HEK293T (cell line): ENCODE data around the gene NUP205.
"Not testable (repeated sequence)": the region's sequence is repeated elsewhere in the genome, so short reads cannot be mapped to it uniquely, and the experiment has no call there.

Experiments used
- CTCF ChIA-PET: fragments of 350-600 bp; formaldehyde crosslinking; extraction: SDS; loops from one replicate; lab custom pipeline; 2021; ENCODE audit warnings: antibody characterized with exemption, inconsistent platforms; lab: Yijun Ruan, JAX
- POLR2A ChIA-PET: fragments of 350-600 bp; formaldehyde crosslinking; extraction: SDS; loops from one replicate; lab custom pipeline; 2020; ENCODE audit warnings: antibody characterized with exemption, inconsistent platforms; lab: Yijun Ruan, JAX
- DNase-seq: peaks from one replicate; pipeline ENCODE4 v3.0.0; 2012; ENCODE audit warnings: mixed read lengths; ENCODE audit errors: extremely low spot score
- ARNT ChIP-seq: fragments of 450-650 bp; IDR thresholded peaks from 2 replicates; pipeline ENCODE4 v1.6.1; 2017; ENCODE audit warnings: mild to moderate bottlenecking
- BHLHE40 ChIP-seq: fragments of 450-650 bp; IDR thresholded peaks from 2 replicates; pipeline ENCODE4 v1.6.1; 2016; ENCODE audit warnings: mild to moderate bottlenecking, moderate library complexity, borderline replicate concordance
- CTBP1 ChIP-seq: fragments of 450-650 bp; IDR thresholded peaks from 2 replicates; pipeline ENCODE4 v1.6.1; 2016; ENCODE audit warnings: borderline replicate concordance
- ELF4 ChIP-seq: fragments of 450-650 bp; IDR thresholded peaks from 2 replicates; pipeline ENCODE4 v1.6.1; 2017; ENCODE audit warnings: antibody characterized with exemption
- FOXA1 ChIP-seq: fragments of 450-650 bp; IDR thresholded peaks from 2 replicates; pipeline ENCODE4 v1.6.1; 2016; ENCODE audit warnings: mild to moderate bottlenecking
- FOXK2 ChIP-seq: fragments of 450-650 bp; IDR thresholded peaks from 2 replicates; pipeline ENCODE4 v1.6.1; 2016; ENCODE audit warnings: mild to moderate bottlenecking
- FOXM1 ChIP-seq: fragments of 450-650 bp; IDR thresholded peaks from 2 replicates; pipeline ENCODE4 v1.6.1; 2017; ENCODE audit warnings: mild to moderate bottlenecking, borderline replicate concordance
- HDGF ChIP-seq: fragments of 450-650 bp; IDR thresholded peaks from 2 replicates; pipeline ENCODE4 v1.6.1; 2017; ENCODE audit warnings: antibody characterized with exemption, borderline replicate concordance
- L3MBTL2 ChIP-seq: fragments of 450-650 bp; conservative IDR thresholded peaks from 2 replicates; pipeline ENCODE4 v1.6.1; 2016; ENCODE audit warnings: mild to moderate bottlenecking
- LEF1 ChIP-seq: fragments of 450-650 bp; IDR thresholded peaks from 2 replicates; pipeline ENCODE4 v1.6.1; 2017; ENCODE audit warnings: mild to moderate bottlenecking, borderline replicate concordance
- NFRKB ChIP-seq: fragments of 450-650 bp; IDR thresholded peaks from 2 replicates; pipeline ENCODE4 v1.6.1; 2016; ENCODE audit warnings: mild to moderate bottlenecking, moderate library complexity
- SP1 ChIP-seq: fragments of 450-650 bp; IDR thresholded peaks from 2 replicates; pipeline ENCODE4 v1.6.1; 2017
- SUZ12 ChIP-seq: fragments of 450-650 bp; IDR thresholded peaks from 2 replicates; pipeline ENCODE4 v1.6.1; 2016; ENCODE audit warnings: mild to moderate bottlenecking
- TARDBP ChIP-seq: fragments of 450-650 bp; IDR thresholded peaks from 2 replicates; pipeline ENCODE4 v1.6.1; 2016
- ZNF384 ChIP-seq: fragments of 450-650 bp; IDR thresholded peaks from 2 replicates; pipeline ENCODE4 v1.6.1; 2016
- TF ChIP-seq, protein P1 (sequence below): fragments of 450-650 bp; IDR thresholded peaks from 2 replicates; pipeline ENCODE4 v1.6.1; 2016

Gene NUP205

DNA sequence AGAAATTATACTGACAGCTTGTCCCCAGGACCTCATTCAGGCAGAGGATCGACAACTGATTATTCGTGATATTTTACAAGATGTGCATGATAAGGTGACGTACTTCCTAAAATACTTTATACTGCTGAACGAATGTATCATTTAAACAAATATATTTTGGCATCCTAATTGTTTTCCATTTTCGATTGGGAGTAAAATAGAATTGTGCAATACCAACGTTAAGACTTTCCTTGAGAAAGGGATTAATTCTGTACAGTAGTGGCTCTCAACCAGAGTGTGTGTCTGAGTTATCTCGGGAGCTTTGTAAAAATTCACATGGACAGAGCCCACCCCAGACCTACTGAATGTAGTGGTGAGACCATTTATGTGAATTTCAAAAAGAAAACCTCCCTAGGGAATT, 60.8 kb downstream of the NUP205 start:
- TF ChIP-seq ZNF384 (no peak), CTBP1 (no peak), LEF1 (no peak), FOXM1 (no peak), FOXK2 (no peak), ELF4 (no peak), SUZ12 (no peak), SP1 (no peak)
- TF ChIP-seq, protein P1, sequence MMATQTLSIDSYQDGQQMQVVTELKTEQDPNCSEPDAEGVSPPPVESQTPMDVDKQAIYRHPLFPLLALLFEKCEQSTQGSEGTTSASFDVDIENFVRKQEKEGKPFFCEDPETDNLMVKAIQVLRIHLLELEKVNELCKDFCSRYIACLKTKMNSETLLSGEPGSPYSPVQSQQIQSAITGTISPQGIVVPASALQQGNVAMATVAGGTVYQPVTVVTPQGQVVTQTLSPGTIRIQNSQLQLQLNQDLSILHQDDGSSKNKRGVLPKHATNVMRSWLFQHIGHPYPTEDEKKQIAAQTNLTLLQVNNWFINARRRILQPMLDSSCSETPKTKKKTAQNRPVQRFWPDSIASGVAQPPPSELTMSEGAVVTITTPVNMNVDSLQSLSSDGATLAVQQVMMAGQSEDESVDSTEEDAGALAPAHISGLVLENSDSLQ = no peak
- CTCF ChIA-PET = no interaction called here
- POLR2A ChIA-PET = no interaction called here
- DNase-seq = no peak

DNA sequence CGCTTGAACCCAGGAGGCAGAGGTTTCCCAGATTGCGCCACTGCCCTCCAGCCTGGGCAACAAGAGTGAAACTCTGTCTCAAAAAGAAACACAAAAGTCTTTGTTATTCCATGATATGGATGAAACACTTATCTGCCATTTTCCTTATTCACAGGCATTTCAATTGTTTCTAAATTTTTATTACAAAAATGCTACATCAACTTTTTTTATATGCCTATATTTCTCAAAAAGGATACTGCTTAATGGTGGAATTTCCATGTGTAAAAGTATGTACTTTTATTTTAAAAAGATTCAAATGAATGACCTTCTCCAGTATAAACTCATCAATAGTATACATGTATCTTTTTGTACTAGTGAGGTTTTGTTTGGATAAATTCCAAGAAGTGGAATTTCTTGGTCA, 62.7 kb downstream of the NUP205 start:
- TF ChIP-seq ZNF384 (no peak), HDGF (no peak), FOXA1 (no peak), BHLHE40 (no peak), ELF4 (no peak), ARNT (no peak), NFRKB (no peak), LEF1 (no peak), TARDBP (no peak), FOXK2 (no peak), CTBP1 (no peak), L3MBTL2 (no peak)
- TF ChIP-seq, protein P1 = no peak
- CTCF ChIA-PET = interaction anchor here (0.7 to 1.3 kb wide), 5 partner anchors 10 to 91 kb away, joined by 3 to 10 read pairs (median 3); no protein-coding TSS in a partner anchor
- no peak for DNase-seq
- POLR2A ChIA-PET = no interaction called here

DNA sequence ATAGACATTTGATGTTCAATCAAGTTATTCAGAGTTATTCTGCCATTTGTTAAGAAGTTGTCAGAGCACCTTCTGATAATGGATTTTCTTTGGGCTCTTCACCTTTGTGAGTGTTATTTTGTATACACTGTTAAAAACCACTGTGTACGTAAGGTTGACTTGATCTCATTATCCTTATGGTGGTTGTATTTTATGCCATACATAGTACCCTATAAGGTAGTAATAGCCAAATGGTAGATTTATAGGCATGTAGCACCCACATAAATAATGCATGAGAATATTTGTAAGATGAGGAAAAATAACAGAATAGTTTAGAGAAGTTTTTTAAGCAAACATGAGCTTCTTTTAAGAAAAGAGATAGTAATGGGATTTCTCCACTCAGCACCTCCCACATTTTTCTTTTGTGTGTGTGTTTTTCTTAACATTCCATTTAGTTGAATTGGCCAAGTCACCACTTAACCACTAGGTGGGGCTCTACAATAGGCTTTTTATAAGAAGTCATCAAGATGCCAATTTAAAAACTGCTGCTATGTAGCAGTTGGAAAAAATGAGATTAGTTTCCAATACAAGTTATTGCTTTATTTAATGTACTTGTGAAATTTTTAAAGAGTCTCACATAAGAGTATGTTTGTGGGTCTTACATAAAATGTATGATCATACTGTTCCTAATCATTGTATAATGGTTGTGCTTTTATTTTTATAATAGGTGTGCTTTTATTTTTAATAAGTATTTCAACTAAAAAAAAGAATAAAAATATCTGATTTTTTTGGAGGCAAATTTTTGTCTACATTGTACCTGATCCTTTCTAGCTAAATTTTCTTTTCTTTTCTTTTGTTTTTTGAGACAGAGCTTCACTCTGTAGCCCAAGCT, 63.5 kb downstream of the NUP205 start:
- TF ChIP-seq, protein P1 = peak; percentile 69
- TF ChIP-seq FOXA1 = no peak
- no peak for TF ChIP-seq CTBP1
- no peak for TF ChIP-seq ELF4
- CTCF ChIA-PET = interaction anchor here (0.7 to 1.3 kb wide), 8 partner anchors 9 to 90 kb away, joined by 3 to 10 read pairs (median 3); no protein-coding TSS in a partner anchor
- POLR2A ChIA-PET = no interaction called here
- DNase-seq = peak; percentile 59

DNA sequence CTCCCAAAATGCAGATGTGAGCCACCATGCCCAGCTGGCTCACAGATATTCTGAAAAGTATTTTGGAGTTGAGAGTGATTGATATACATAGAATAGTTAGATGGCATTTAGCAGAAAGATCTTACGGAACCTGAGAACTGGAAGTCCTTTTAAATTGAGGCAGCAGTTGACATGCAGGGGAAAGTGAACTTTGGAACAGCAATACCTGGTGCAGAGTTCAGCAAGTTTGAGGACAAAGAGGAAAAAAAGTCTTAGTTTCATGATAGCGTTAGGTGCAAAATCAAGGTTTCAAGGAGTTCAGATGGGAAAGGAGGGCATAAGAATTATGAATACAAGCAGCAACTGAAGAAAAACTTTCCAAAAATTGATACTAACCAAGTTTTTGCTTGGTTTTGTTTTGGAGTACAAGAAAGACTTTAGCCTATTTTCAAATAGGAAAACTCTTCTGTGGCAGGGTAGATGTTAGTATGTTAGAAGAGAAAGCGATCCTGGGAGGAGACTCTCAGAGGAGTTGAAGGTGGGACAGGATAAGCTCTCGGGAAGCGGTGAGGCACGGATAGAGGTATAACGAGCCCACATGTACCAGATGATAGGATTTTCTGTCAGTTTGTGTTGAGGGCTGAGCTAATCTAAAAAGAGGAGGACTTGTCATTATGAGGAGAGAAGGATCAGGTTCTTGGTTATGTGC, 76.6 kb downstream of the NUP205 start:
- no peak for DNase-seq
- no peak for TF ChIP-seq SUZ12
- no peak for TF ChIP-seq FOXA1
- no peak for TF ChIP-seq SP1
- no peak for TF ChIP-seq L3MBTL2
- TF ChIP-seq ZNF384 = no peak
- TF ChIP-seq FOXM1 = no peak
- TF ChIP-seq, protein P1 = no peak
- TF ChIP-seq FOXK2 = no peak
- TF ChIP-seq BHLHE40 = no peak
- no peak for TF ChIP-seq CTBP1
- no peak for TF ChIP-seq TARDBP
- TF ChIP-seq ELF4 = no peak
- no peak for TF ChIP-seq NFRKB
- TF ChIP-seq HDGF = no peak
- no peak for TF ChIP-seq ARNT
- POLR2A ChIA-PET = no interaction called here
- CTCF ChIA-PET = no interaction called here

DNA sequence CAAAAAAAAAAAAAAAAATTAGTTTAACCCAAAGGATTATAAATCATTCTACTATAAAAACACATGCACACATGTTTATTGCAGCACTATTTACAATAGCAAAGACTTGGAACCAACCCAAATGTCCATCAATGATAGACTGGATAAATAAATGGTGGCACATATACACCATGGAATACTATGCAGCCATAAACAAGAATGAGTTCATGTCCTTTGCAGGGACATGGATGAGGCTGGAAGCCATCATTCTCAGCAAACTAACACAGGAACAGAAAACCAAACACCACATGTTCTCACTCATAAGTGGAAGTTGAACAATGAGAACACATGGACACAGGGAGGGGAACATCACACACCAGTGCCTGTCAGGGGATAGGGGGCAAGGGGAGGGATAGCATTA, 82.0 kb downstream of the NUP205 start:
- DNase-seq, POLR2A ChIA-PET, CTCF ChIA-PET: not testable (repeated sequence)

DNA sequence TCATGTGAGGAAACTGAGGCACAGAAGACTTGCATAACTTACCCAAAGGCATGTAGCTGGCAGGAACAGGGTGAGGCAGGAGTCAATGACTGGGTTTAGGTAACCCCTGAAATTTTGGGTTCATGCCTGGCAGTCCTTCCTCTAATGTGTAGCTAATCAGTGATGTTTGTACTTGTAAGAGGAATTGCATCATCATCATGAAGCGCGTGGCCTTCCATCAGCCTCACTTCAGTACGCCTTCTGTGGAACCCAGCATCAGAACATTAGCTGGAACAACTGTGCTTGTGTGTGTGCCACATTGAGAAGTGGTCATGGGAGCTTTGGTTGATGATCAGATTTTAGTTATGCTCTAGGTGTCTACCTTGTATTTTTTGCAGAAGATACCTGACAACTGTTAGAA, 86.4 kb downstream of the NUP205 start:
- ChIA-PET POLR2A (interaction anchor here (1.2 to 1.8 kb wide), 2 partner anchors 16 to 18 kb away, joined by 3 to 5 read pairs; partner anchors contain the start of gene STMP1), CTCF (interaction anchor here (0.6 to 2.4 kb wide), 5 partner anchors 12 to 363 kb away, joined by 3 to 14 read pairs (median 9); no protein-coding TSS in a partner anchor)
- TF ChIP-seq SP1 = no peak
- TF ChIP-seq L3MBTL2 = no peak
- no peak for TF ChIP-seq SUZ12
- no peak for TF ChIP-seq FOXM1
- no peak for TF ChIP-seq FOXK2
- TF ChIP-seq NFRKB = no peak
- no peak for TF ChIP-seq CTBP1
- no peak for TF ChIP-seq ELF4
- TF ChIP-seq, protein P1 = no peak
- TF ChIP-seq ARNT = no peak
- TF ChIP-seq FOXA1 = no peak
- DNase-seq = no peak
